CD4-positive, CD25-positive, alpha-beta regulatory T cell (primary cell): ENCODE data around the gene PDGFC. TPM values are rescaled to one million over a fixed set of nuclear protein-coding genes. Genes with fewer than 3 reads are reported as not detected.

ENCODE experiments used
- ATAC-seq, 2 donors: fragments of 150-1000 bp; cut with Tn5 transposase; one replicate each; pipeline ENCODE4 v1.10.0; 2021; ENCODE audit warnings: low read depth in 2 of 2, moderate number of reproducible peaks in 2 of 2, moderate library complexity in 1 of 2
- DNase-seq, 3 donors: peaks; one replicate each; pipeline versions ENCODE4 v3.0.0 to v3.0.0-alpha.2; 2012 to 2022; ENCODE audit warnings: mixed read lengths in 1 of 3
- H3K27ac ChIP-seq: one replicate; pipeline ENCODE4 v1.7.0; 2013; ENCODE audit warnings: mild to moderate bottlenecking, low read length; ENCODE audit not compliant: insufficient read depth, poor library complexity, severe bottlenecking
- H3K27me3 ChIP-seq: one replicate; pipeline ENCODE4 v1.7.0; 2013; ENCODE audit warnings: low read length; ENCODE audit not compliant: control insufficient read depth, insufficient read depth
- H3K36me3 ChIP-seq: one replicate; pipeline ENCODE4 v1.7.0; 2013; ENCODE audit warnings: mild to moderate bottlenecking, low read length, moderate library complexity; ENCODE audit not compliant: control insufficient read depth, insufficient read depth
- H3K4me1 ChIP-seq: 2 replicates; pipeline ENCODE4 v1.7.0; 2013; ENCODE audit warnings: mild to moderate bottlenecking, low read length; ENCODE audit not compliant: insufficient read depth, control insufficient read depth, poor library complexity, severe bottlenecking
- H3K4me3 ChIP-seq: one replicate; pipeline ENCODE4 v1.7.0; 2013; ENCODE audit warnings: low read depth, mild to moderate bottlenecking, low read length, moderate library complexity
- H3K9me3 ChIP-seq, 2 experiments: 1 replicate in 1 of 2; 2 replicates in 1 of 2; pipeline ENCODE4 v1.7.0; 2013; ENCODE audit warnings: low read length in 2 of 2, mild to moderate bottlenecking in 1 of 2, moderate library complexity in 1 of 2; ENCODE audit not compliant: control insufficient read depth in 2 of 2
- H3K27ac Mint-ChIP-seq, 3 donors: one replicate each; pipeline ENCODE4 v1.8.0; 2020 to 2022; ENCODE audit warnings: mild to moderate bottlenecking in 3 of 3, mixed read lengths in 3 of 3, moderate library complexity in 2 of 3
- H3K27me3 Mint-ChIP-seq: one replicate; pipeline ENCODE4 v1.8.0; 2022; ENCODE audit warnings: mild to moderate bottlenecking, mixed read lengths
- H3K36me3 Mint-ChIP-seq: one replicate; pipeline ENCODE4 v1.8.0; 2020; ENCODE audit warnings: mixed read lengths
- H3K4me1 Mint-ChIP-seq, 4 donors: one replicate each; pipeline ENCODE4 v1.8.0; 2020 to 2022; ENCODE audit warnings: mixed read lengths in 4 of 4, mild to moderate bottlenecking in 1 of 4
- H3K4me3 Mint-ChIP-seq, 4 donors: one replicate each; pipeline ENCODE4 v1.8.0; 2020 to 2022; ENCODE audit warnings: mild to moderate bottlenecking in 4 of 4, mixed read lengths in 4 of 4, moderate library complexity in 3 of 4
- H3K9me3 Mint-ChIP-seq, 7 donors: one replicate each; pipeline ENCODE4 v1.8.0; 2020 to 2022; ENCODE audit warnings: mixed read lengths in 7 of 7, mild to moderate bottlenecking in 3 of 7, moderate library complexity in 2 of 7
- polyA plus RNA-seq, 4 donors: library from polyadenylated mRNA; unstranded; fragments of 300-500 nt; fragmentation: Illumina TruSeq; gene quantifications; one replicate each; pipeline ENCODE4 v1.2.3, GENCODE V29; 2021
- total RNA-seq: library from RNA; stranded (reverse); gene quantifications from one replicate; pipeline ENCODE4 v1.2.3, GENCODE V29; 2022

The PDGFC gene
- total and polyA plus RNA-seq, 5 donors from 2014 or later: 0.62 TPM; not detected in 4

DNA sequence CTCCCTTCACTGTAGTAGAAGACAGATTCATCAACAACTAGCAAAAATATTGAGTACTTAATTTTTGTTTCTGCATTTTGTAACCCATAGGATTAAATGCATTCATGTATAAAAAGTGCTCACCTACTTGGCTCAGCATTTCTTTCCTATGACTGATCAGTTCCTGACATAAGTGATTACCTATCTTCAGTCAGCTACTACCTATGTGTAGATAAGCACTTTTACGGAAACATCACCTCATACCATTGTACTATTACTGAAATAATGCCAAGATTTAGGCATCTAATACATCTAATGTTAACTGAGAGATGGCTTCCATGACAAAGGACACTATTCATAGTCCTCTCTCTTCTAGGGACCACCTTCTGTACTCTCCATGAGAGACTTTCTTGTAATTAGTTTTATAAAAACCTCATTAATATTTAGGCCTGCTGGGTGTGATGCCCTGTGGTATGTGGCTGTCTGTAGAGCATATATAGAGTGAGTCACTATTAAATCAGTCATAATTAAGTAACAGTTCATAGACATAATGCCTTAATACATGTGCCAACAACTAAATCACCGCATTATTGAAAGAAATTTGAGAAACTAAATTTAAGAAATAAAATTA, 147.0 kb downstream of the PDGFC start:
- no peaks in the 10 kb centered on the region for H3K27me3 Mint-ChIP-seq
- H3K27ac Mint-ChIP-seq: no peak overlapping the region

DNA sequence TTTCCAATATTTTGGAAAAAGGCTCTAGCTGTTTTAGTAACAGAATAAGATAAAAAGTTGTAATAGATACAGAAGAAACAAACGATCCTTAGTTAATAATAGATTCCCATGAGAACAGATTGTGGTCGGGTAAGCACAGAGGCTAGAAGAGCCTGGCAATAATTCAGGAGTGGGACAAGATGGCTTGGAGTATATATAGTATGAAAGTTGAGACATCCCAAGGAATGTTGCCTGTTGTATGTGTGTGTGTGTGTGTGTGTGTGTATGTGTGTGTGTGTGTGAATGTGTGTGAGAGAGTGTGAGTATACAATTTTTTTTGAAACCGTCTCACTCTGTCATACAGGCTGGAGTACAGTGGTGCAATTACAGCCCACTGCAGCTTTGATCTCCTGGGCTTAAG, 150.7 kb downstream of the PDGFC start:
- Mint-ChIP-seq H3K27ac (no peak overlapping the region), H3K27me3 (no peaks in the 10 kb centered on the region), H3K4me3 (no peak overlapping the region), H3K36me3 (no peaks in the 10 kb centered on the region), H3K9me3 (peaks cover 0 to 16% (median 5%) of the 10 kb centered on the region in 7 donors), H3K4me1 (no peaks in the 10 kb centered on the region)
- no peaks in the 10 kb centered on the region for H3K4me1 ChIP-seq
- DNase-seq (no peak), ATAC-seq (no peak)
- H3K36me3 ChIP-seq: no peaks in the 10 kb centered on the region
- H3K27me3 ChIP-seq: no peaks in the 10 kb centered on the region
- peaks cover 0 to 1% of the 10 kb centered on the region in 2 experiments for H3K9me3 ChIP-seq
- no peak overlapping the region for H3K27ac ChIP-seq
- no peak overlapping the region for H3K4me3 ChIP-seq

More for the DNA sequence above, 147.0 kb downstream of the PDGFC start:
- Histone ChIP-seq H3K27ac (no peak overlapping the region), H3K9me3 (peaks cover 0 to 1% of the 10 kb centered on the region in 2 experiments), H3K27me3 (no peaks in the 10 kb centered on the region), H3K4me1 (no peaks in the 10 kb centered on the region), H3K36me3 (no peaks in the 10 kb centered on the region), H3K4me3 (no peak overlapping the region)
- ATAC-seq (no peak), DNase-seq (no peak)
- H3K9me3 Mint-ChIP-seq: peaks cover 0 to 15% (median 3%) of the 10 kb centered on the region in 7 donors
- H3K4me1 Mint-ChIP-seq: no peaks in the 10 kb centered on the region
- no peak overlapping the region for H3K4me3 Mint-ChIP-seq
- no peaks in the 10 kb centered on the region for H3K36me3 Mint-ChIP-seq

DNA sequence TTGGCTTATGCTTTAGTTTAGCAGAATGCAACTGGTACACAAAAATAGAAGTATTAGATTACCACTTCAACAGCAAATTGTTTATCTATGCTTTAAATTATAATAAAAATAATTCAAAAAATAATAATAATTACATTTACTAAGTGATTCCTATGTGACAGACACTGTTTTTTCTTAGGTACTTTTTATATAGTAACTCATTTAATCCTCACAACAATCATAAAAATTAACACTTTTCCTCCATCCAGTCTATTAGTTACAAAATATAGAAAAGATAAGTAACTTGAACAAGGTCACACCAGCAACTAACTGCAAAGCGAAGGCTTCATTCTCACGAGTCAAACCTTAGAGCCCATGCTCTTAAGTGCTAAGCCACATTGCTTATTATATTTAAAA, 155.2 kb downstream of the PDGFC start:
- Mint-ChIP-seq H3K36me3 (no peaks in the 10 kb centered on the region), H3K9me3 (peaks cover 1 to 12% (median 6%) of the 10 kb centered on the region in 7 donors), H3K27ac (no peak overlapping the region), H3K4me1 (no peaks in the 10 kb centered on the region), H3K27me3 (no peaks in the 10 kb centered on the region), H3K4me3 (no peak overlapping the region)
- H3K27me3 ChIP-seq: no peaks in the 10 kb centered on the region
- H3K9me3 ChIP-seq: no peaks in the 10 kb centered on the region
- DNase-seq: no peak
- H3K36me3 ChIP-seq: no peaks in the 10 kb centered on the region
- no peak overlapping the region for H3K4me3 ChIP-seq
- ATAC-seq: no peak
- H3K4me1 ChIP-seq: no peaks in the 10 kb centered on the region
- no peak overlapping the region for H3K27ac ChIP-seq

DNA sequence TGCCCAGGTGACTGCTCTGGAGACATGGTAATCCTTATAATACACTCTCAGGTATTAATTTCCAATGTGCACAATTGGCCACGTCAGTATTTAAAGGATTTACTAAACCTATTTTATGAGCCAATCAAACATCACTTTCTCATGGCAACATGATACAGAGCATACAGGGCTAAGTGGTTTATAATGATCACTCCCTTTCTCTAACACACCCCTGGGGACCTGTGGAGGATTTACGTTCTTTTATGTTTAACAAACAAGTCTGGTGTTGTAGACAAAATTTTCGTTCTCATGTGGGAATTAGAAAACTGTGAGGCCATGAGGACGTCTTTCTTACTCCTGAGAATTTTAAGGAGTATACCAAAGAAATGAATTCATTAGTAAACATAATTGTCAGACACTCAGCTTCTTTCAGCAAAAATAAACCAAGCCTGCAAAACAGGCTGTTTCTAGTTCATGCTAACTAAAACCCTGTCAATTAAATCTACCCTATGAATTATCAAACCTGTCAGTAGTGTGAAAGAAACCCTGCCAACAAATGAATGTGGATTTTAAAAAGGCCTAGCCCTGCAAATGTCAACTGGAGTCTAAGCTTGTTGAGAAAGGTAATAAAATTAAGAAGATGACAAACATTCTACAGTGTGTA, 155.8 kb downstream of the PDGFC start:
- no peak overlapping the region for H3K4me3 ChIP-seq
- no peak for ATAC-seq
- H3K27me3 ChIP-seq: no peaks in the 10 kb centered on the region
- no peaks in the 10 kb centered on the region for H3K4me1 ChIP-seq
- Mint-ChIP-seq H3K36me3 (no peaks in the 10 kb centered on the region), H3K27me3 (no peaks in the 10 kb centered on the region), H3K4me1 (no peaks in the 10 kb centered on the region), H3K4me3 (no peak overlapping the region), H3K9me3 (peaks cover 1 to 10% (median 6%) of the 10 kb centered on the region in 7 donors), H3K27ac (no peak overlapping the region)
- no peak overlapping the region for H3K27ac ChIP-seq
- no peaks in the 10 kb centered on the region for H3K9me3 ChIP-seq
- no peak for DNase-seq
- H3K36me3 ChIP-seq: no peaks in the 10 kb centered on the region

DNA sequence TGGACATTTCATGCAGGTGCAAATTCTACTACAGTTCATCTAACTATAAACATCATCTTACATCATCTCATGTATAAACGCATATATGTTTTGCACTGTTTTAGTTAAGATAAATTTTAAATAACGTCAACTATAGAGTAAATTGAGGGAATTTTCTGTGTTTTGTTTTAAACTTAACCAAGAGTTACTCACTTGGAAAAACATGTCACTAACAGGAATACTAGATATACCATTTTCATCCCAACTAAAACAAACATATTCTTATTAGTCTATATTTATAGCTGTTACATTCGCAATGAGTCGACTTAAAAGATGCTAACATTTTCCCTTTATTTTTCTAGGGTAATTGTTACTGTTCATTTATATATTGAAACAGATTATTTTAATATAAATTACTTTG, 159.6 kb downstream of the PDGFC start:
- Mint-ChIP-seq H3K27me3 (no peaks in the 10 kb centered on the region), H3K27ac (no peak overlapping the region), H3K4me3 (no peak overlapping the region), H3K9me3 (peaks cover 0 to 10% (median 1%) of the 10 kb centered on the region in 7 donors), H3K36me3 (no peaks in the 10 kb centered on the region), H3K4me1 (no peaks in the 10 kb centered on the region)
- Histone ChIP-seq H3K9me3 (no peaks in the 10 kb centered on the region), H3K27me3 (no peaks in the 10 kb centered on the region), H3K36me3 (no peaks in the 10 kb centered on the region), H3K27ac (no peak overlapping the region), H3K4me3 (no peak overlapping the region), H3K4me1 (no peaks in the 10 kb centered on the region)
- DNase-seq: no peak
- ATAC-seq: no peak

DNA sequence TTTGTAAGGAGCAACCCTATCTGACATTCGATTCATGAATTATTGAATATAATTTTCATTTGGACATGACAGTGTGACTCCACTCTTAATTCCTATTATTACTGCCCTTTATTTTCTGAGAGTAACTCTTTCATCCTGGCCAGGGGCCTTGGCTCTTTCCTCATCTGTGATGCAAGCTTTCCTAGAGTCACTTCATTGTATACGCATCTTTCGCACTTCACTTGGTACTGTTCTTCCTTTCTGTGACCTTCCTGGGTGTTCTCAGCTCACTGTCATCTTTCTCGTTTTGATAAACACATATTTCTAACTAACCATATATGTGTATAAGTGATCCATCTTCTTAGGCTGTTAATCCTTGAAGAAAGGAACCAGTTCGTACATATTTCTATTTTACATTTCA, 160.3 kb downstream of the PDGFC start:
- H3K36me3 ChIP-seq: no peaks in the 10 kb centered on the region
- Mint-ChIP-seq H3K4me3 (no peak overlapping the region), H3K4me1 (no peaks in the 10 kb centered on the region), H3K36me3 (no peaks in the 10 kb centered on the region), H3K9me3 (peaks cover 0 to 10% (median 1%) of the 10 kb centered on the region in 7 donors), H3K27me3 (no peaks in the 10 kb centered on the region), H3K27ac (peak overlapping the region in 1 of 3 donors; percentile 16)
- ATAC-seq (no peak), DNase-seq (no peak)
- H3K4me3 ChIP-seq: no peak overlapping the region
- no peaks in the 10 kb centered on the region for H3K27me3 ChIP-seq
- H3K4me1 ChIP-seq: no peaks in the 10 kb centered on the region
- no peak overlapping the region for H3K27ac ChIP-seq
- no peaks in the 10 kb centered on the region for H3K9me3 ChIP-seq

DNA sequence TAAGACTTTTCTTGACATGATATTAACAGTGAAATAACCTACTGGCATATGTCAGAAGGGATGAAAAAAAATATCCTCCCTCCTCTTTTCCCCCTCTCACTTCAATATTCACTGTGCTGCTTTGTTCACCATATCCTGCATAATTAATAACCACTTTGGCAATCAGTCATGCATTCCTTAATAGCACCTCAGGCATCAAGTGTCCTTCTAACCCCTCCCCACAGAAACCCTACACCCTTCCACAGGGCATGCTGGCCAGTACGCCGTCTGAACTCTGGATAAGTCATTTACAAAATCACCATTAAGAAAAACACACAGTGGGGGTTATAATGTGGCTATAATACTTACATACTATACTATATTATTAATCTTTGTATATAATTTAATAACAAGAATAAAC, 165.9 kb downstream of the PDGFC start:
- H3K4me3 ChIP-seq: no peak overlapping the region
- Mint-ChIP-seq H3K36me3 (no peaks in the 10 kb centered on the region), H3K27ac (no peak overlapping the region), H3K9me3 (peaks cover 0 to 5% (median 0%) of the 10 kb centered on the region in 7 donors), H3K4me1 (no peaks in the 10 kb centered on the region), H3K27me3 (no peaks in the 10 kb centered on the region), H3K4me3 (no peak overlapping the region)
- no peaks in the 10 kb centered on the region for H3K4me1 ChIP-seq
- H3K9me3 ChIP-seq: no peaks in the 10 kb centered on the region
- ATAC-seq: no peak
- no peak for DNase-seq
- no peak overlapping the region for H3K27ac ChIP-seq
- H3K27me3 ChIP-seq: no peaks in the 10 kb centered on the region
- no peaks in the 10 kb centered on the region for H3K36me3 ChIP-seq

DNA sequence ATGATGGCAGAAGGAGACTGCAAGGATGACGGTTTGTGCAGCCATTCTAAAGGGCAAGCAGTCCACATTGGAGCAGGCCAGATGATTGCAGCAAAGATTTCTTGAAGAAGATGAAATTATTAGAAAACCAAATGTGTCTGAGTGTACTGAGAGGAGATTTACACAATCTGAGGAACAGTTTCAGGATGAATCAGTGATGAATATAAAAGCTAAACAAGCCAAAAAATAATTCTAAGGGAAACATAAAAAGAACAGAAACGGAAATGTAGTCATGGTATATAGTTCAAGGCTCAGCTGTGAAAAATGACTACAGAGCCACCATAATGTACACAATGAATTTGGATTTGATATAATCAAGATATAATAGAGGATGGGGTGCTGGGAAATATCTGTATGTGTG, 168.5 kb downstream of the PDGFC start:
- no peak overlapping the region for H3K4me3 ChIP-seq
- Mint-ChIP-seq H3K27me3 (no peaks in the 10 kb centered on the region), H3K9me3 (peaks cover 0 to 5% (median 0%) of the 10 kb centered on the region in 7 donors), H3K4me1 (no peaks in the 10 kb centered on the region), H3K36me3 (no peaks in the 10 kb centered on the region), H3K4me3 (no peak overlapping the region), H3K27ac (no peak overlapping the region)
- H3K27ac ChIP-seq: no peak overlapping the region
- H3K36me3 ChIP-seq: no peaks in the 10 kb centered on the region
- no peaks in the 10 kb centered on the region for H3K27me3 ChIP-seq
- DNase-seq (no peak), ATAC-seq (no peak)
- H3K4me1 ChIP-seq: no peaks in the 10 kb centered on the region
- H3K9me3 ChIP-seq: no peaks in the 10 kb centered on the region
